Right lobe of liver (tissue), 4 donors: ENCODE results near the gene ESYT2.

Experiments used
- CTCF ChIP-seq, 4 donors: fragments of 200-600 bp in 3 of 4; fragments of 450-650 bp in 1 of 4; IDR thresholded peaks; one replicate each; pipeline versions ENCODE4 v1.5.1 to v1.8.0; 2016 to 2022; ENCODE audit warnings: antibody characterized with exemption in 4 of 4, mild to moderate bottlenecking in 2 of 4
- POLR2A ChIP-seq: fragments of 450-650 bp; IDR thresholded peaks from one replicate; pipeline ENCODE4 v1.6.1; 2017; ENCODE audit warnings: antibody characterized with exemption, mild to moderate bottlenecking
- donor health status: DM: no; HTN: no; CAD: no.
- donor health status: DM: no; HTN: no; CAD: no.
- donor health status: DM: no; HTN: yes; CAD: no.

- TF ChIP-seq CTCF (IDR thresholded peaks at IDR 0.05) (no peak), POLR2A (no peak)
Measured at GRCh38 chr7:158865462-158865922, 36.2 kb upstream of the ESYT2 start.
